Left lung (tissue), 10 donors: ENCODE results near the gene ABHD6. TPM values are rescaled to one million over a fixed set of nuclear protein-coding genes. Genes with fewer than 3 reads are reported as not detected.
"Not testable (repeated sequence)": the region's sequence is repeated elsewhere in the genome, so short reads cannot be mapped to it uniquely, and the experiment has no call there.

Experiments
- ATAC-seq: fragments of 200-7000 bp; cut with Tn5 transposase; one replicate; pipeline ENCODE4 v1.9.1; 2020; ENCODE audit warnings: moderate library complexity
- DNase-seq, 4 donors: peaks; one replicate each; pipeline ENCODE4 v3.0.0-alpha.2; 2013 to 2020
- H3K27ac ChIP-seq, 2 donors: fragments of 200-600 bp; sonication (generic) in 1 of 2; one replicate each; pipeline versions ENCODE4 v1.5.0 to v1.8.0; 2020 to 2021
- H3K27me3 ChIP-seq, 2 donors: fragments of 200-600 bp; sonication (generic) in 1 of 2; one replicate each; pipeline versions ENCODE4 v1.5.0 to v1.8.0; 2020 to 2021
- H3K36me3 ChIP-seq, 2 donors: fragments of 200-600 bp; sonication (generic) in 1 of 2; one replicate each; pipeline versions ENCODE4 v1.5.0 to v1.8.0; 2020 to 2021
- H3K4me1 ChIP-seq, 2 donors: fragments of 200-600 bp; one replicate each; pipeline ENCODE4 v1.8.0; 2021
- H3K4me3 ChIP-seq, 2 donors: fragments of 200-600 bp; sonication (generic) in 1 of 2; one replicate each; pipeline versions ENCODE4 v1.5.0 to v1.8.0; 2020 to 2021; ENCODE audit warnings: mild to moderate bottlenecking in 1 of 2
- H3K9me3 ChIP-seq, 2 donors: fragments of 200-600 bp; sonication (generic) in 1 of 2; one replicate each; pipeline versions ENCODE4 v1.5.0 to v1.8.0; 2020 to 2021
- CTCF ChIP-seq, 2 donors: fragments of 200-600 bp; sonication (generic) in 1 of 2; IDR thresholded peaks; one replicate each; pipeline versions ENCODE4 v1.5.0 to v1.8.0; 2021; ENCODE audit warnings: antibody characterized with exemption in 2 of 2
- intact Hi-C, 2 donors: fragments of 100-400 bp; cut with DNase I; formaldehyde crosslinking; loops; one replicate each; pipeline versions ENCODE4 v1.11.2 to v1.14.2; 2022
- polyA plus RNA-seq, 6 donors: library from polyadenylated mRNA; unstranded; fragments of 120-200 nt; gene quantifications; one replicate each; pipeline ENCODE4 v1.2.1, GENCODE V29; 2013; ENCODE audit not compliant: insufficient read length in 6 of 6
- total RNA-seq, 2 donors: library from RNA; stranded (reverse); fragmentation: NEBNext Ultra II Directional; extraction: Animal tissue kit (Norgen Biotek cat#: 25700); gene quantifications; one replicate each; pipeline ENCODE4 v1.2.1, GENCODE V29; 2021
- donor health status: DM: no; HTN: yes; CAD: no.
- donor health status: DM: no; HTN: no; CAD: no.

Gene ABHD6
- total and polyA plus RNA-seq, 8 donors: 4.8 to 12.7 (median 8.2) TPM

GRCh38 chr3:58223855-58224254 lies 13.7 kb upstream of the ABHD6 start:
- no peak for DNase-seq
- no peaks in the 10 kb centered on the region for H3K4me1 ChIP-seq
- H3K27me3 ChIP-seq: no peaks in the 10 kb centered on the region
- H3K9me3 ChIP-seq: no peaks in the 10 kb centered on the region
- H3K36me3 ChIP-seq: no peaks in the 10 kb centered on the region
- TF ChIP-seq CTCF (IDR thresholded peaks at IDR 0.05): no peak
- no peak overlapping the region for H3K4me3 ChIP-seq
- ATAC-seq: no peak
- H3K27ac ChIP-seq: no peak overlapping the region
- intact Hi-C loops: no loop called here

- H3K27ac ChIP-seq, H3K9me3 ChIP-seq, H3K27me3 ChIP-seq, H3K4me3 ChIP-seq, H3K36me3 ChIP-seq, H3K4me1 ChIP-seq, DNase-seq, intact Hi-C loops, ATAC-seq: not testable (repeated sequence)
These were observed 9.7 kb upstream of the ABHD6 start for GRCh38 chr3:58227933-58228332.

- intact Hi-C loops: no loop called here
- no peaks in the 10 kb centered on the region for H3K4me1 ChIP-seq
- no peaks in the 10 kb centered on the region for H3K9me3 ChIP-seq
- no peak for DNase-seq
- no peak overlapping the region for H3K27ac ChIP-seq
- H3K4me3 ChIP-seq: no peak overlapping the region
- no peaks in the 10 kb centered on the region for H3K36me3 ChIP-seq
- TF ChIP-seq CTCF (IDR thresholded peaks at IDR 0.05): no peak
- no peak for ATAC-seq
- no peaks in the 10 kb centered on the region for H3K27me3 ChIP-seq
These were observed 6.6 kb upstream of the ABHD6 start for GRCh38 chr3:58230876-58231552.

- Histone ChIP-seq H3K9me3 (no peaks in the 10 kb centered on the region), H3K27ac (no peak overlapping the region), H3K4me3 (no peak overlapping the region), H3K36me3 (no peaks in the 10 kb centered on the region), H3K4me1 (peaks cover under 1 to 5% of the 10 kb centered on the region in 2 donors), H3K27me3 (no peaks in the 10 kb centered on the region)
- no peak for ATAC-seq
- intact Hi-C loops: no loop called here
- no peak for TF ChIP-seq CTCF (IDR thresholded peaks at IDR 0.05)
- no peak for DNase-seq
These were observed 5.9 kb upstream of the ABHD6 start for GRCh38 chr3:58231666-58232065.

GRCh38 chr3:58234516-58234931 lies 3.1 kb upstream of the ABHD6 start:
- DNase-seq (no peak), ATAC-seq (no peak)
- H3K9me3 ChIP-seq: no peaks in the 10 kb centered on the region
- no peaks in the 10 kb centered on the region for H3K36me3 ChIP-seq
- H3K27me3 ChIP-seq: no peaks in the 10 kb centered on the region
- intact Hi-C loops: no loop called here
- H3K27ac ChIP-seq: no peak overlapping the region
- no peak overlapping the region for H3K4me3 ChIP-seq
- peaks cover 7 to 14% of the 10 kb centered on the region in 2 donors for H3K4me1 ChIP-seq
- TF ChIP-seq CTCF (IDR thresholded peaks at IDR 0.05): no peak

GRCh38 chr3:58235970-58236369 lies 1.6 kb upstream of the ABHD6 start:
- ATAC-seq (no peak), DNase-seq (no peak)
- no peak for TF ChIP-seq CTCF (IDR thresholded peaks at IDR 0.05)
- Histone ChIP-seq H3K4me3 (no peak overlapping the region), H3K4me1 (peaks cover 7 to 14% of the 10 kb centered on the region in 2 donors), H3K27me3 (no peaks in the 10 kb centered on the region), H3K9me3 (no peaks in the 10 kb centered on the region), H3K36me3 (no peaks in the 10 kb centered on the region), H3K27ac (no peak overlapping the region)
- intact Hi-C loops: no loop called here
